Ovary (tissue), 10 donors: ENCODE results near the gene OR5W2. TPM values are rescaled to one million over a fixed set of nuclear protein-coding genes. Genes with fewer than 3 reads are reported as not detected.

Experiments
- DNase-seq, 5 donors: peaks; one replicate each; pipeline ENCODE4 v3.0.0-alpha.2; 2019 to 2020
- H3K27ac ChIP-seq, 2 donors: fragments of 200-600 bp; one replicate each; pipeline versions ENCODE4 v1.5.1 to v1.8.0; 2019 to 2022
- H3K27me3 ChIP-seq: fragments of 200-600 bp; one replicate; pipeline ENCODE4 v1.8.0; 2022
- H3K36me3 ChIP-seq: fragments of 200-600 bp; sonication (generic); one replicate; pipeline ENCODE4 v1.5.1; 2019
- H3K4me1 ChIP-seq: one replicate; pipeline ENCODE4 v1.8.1; 2013; ENCODE audit warnings: mild to moderate bottlenecking, moderate library complexity; ENCODE audit not compliant: insufficient read depth
- H3K4me3 ChIP-seq: fragments of 200-600 bp; sonication (generic); one replicate; pipeline ENCODE4 v1.5.1; 2017
- H3K9me3 ChIP-seq, 2 donors: fragments of 200-600 bp in 1 of 2; sonication (generic) in 1 of 2; one replicate each; pipeline versions ENCODE4 v1.5.1 to v1.8.1; 2013 to 2019; ENCODE audit warnings: mild to moderate bottlenecking in 1 of 2, moderate library complexity in 1 of 2
- EP300 ChIP-seq: sonication (generic); formaldehyde crosslinking; IDR thresholded peaks from one replicate; pipeline ENCODE4 v1.6.1; 2017; ENCODE audit warnings: antibody characterized with exemption
- POLR2A ChIP-seq: fragments of 450-650 bp; IDR thresholded peaks from one replicate; pipeline ENCODE4 v1.6.1; 2017; ENCODE audit warnings: antibody characterized with exemption, mild to moderate bottlenecking, moderate library complexity
- WGBS, 3 donors: extraction: QIAGEN DNeasy Blood & Tissue Kit in 1 of 3; methylation state at CpG; one replicate each; pipeline versions ENCODE4 v1.1.5 to v1.1.7; 2013 to 2017; 5-methylcytosine and 5-hydroxymethylcytosine counted together
- intact Hi-C, 4 donors: fragments of 100-400 bp; cut with DNase I; formaldehyde crosslinking; loops; one replicate each; pipeline versions ENCODE4 v1.11.0 to v1.15.1; 2022 to 2023
- long read RNA-seq, 3 donors: library from polyadenylated mRNA in 2 of 3; unstranded in 2 of 3; transcript quantifications; one replicate each; pipeline ENCODE4 v2.0.0 and lab custom pipeline, GENCODE V29; 2021 to 2026
- polyA plus RNA-seq, 2 donors: library from polyadenylated mRNA; stranded (reverse); fragments of 200-250 nt in 1 of 2; fragments of 350-450 nt in 1 of 2; fragmentation: Illumina TruSeq in 1 of 2; extraction: RNeasy Lipid Tissue Mini Kit (QIAGEN cat#74804) in 1 of 2; gene quantifications; one replicate each; pipeline ENCODE4 v1.2.3, GENCODE V29; 2013 to 2014
- total RNA-seq, 7 donors: library from RNA; depleted of rRNA in 2 of 7; stranded (reverse); fragments of >200 nt in 2 of 7; fragmentation: NEBNext Ultra II Directional in 3 of 7; extraction: Animal tissue kit (Norgen Biotek cat#: 25700) in 3 of 7; gene quantifications; one replicate each; pipeline versions ENCODE4 v1.1.0 to v1.2.4, GENCODE V29; 2016 to 2023
- TF ChIP-seq, protein P1 (sequence below), 3 donors: fragments of 450-650 bp in 2 of 3; fragments of 200-600 bp in 1 of 3; IDR thresholded peaks; one replicate each; pipeline versions ENCODE4 v1.5.1 to v1.8.0; 2016 to 2022; ENCODE audit warnings: antibody characterized with exemption in 3 of 3, mild to moderate bottlenecking in 1 of 3
- donor health status: DM: no; HTN: no; CAD: no; lungs with moderate emphysema.
- donor health status: DM: no; HTN: no; CAD: no.
- donor health status: Bipolar disorder and iron deficiency.
- donor health status: DM: yes; HTN: yes; CAD: no.
- donor health status: DM: no; HTN: no; CAD: no.
- donor health status: DM: yes; HTN: yes; CAD: no.

OR5W2 gene
- total RNA-seq (not detected), polyA plus RNA-seq (not detected)
- long read RNA-seq, donor 1, result 0 reads
- long read RNA-seq, donor 2, result 0 reads
- long read RNA-seq, donor 3, result 0 reads

DNA sequence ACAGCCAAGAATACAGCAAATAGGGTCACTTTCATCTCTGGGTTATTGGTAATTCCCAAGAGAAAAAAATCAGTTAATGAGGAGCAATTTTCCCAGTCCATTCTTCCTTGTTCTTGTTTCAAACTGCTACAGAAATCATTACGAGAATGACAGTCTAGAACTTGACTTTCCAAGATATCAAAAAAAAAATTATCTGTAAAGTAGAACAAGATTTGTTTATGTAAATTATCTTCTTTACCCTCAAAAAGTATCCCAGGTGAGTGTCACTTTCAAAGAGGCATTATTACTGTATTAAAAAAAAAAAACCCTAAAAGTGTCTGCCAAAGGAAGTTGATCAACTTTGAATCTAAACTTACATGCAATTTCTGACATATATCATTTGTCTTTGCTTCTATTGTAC, at the start of gene OR5W2:
OR5W2 (minus strand) TSS at position 101 of the 400 bp plus-strand sequence; CDS start at position 101, 0 bp downstream.
- no peaks in the 10 kb centered on the region for H3K9me3 ChIP-seq
- intact Hi-C loops, result no loop called here
- H3K27ac ChIP-seq, result no peak within 1 kb of the TSS
- no peaks in the 10 kb centered on the region for H3K27me3 ChIP-seq
- no peak for TF ChIP-seq POLR2A
- no peak for TF ChIP-seq EP300
- TF ChIP-seq, protein P1, sequence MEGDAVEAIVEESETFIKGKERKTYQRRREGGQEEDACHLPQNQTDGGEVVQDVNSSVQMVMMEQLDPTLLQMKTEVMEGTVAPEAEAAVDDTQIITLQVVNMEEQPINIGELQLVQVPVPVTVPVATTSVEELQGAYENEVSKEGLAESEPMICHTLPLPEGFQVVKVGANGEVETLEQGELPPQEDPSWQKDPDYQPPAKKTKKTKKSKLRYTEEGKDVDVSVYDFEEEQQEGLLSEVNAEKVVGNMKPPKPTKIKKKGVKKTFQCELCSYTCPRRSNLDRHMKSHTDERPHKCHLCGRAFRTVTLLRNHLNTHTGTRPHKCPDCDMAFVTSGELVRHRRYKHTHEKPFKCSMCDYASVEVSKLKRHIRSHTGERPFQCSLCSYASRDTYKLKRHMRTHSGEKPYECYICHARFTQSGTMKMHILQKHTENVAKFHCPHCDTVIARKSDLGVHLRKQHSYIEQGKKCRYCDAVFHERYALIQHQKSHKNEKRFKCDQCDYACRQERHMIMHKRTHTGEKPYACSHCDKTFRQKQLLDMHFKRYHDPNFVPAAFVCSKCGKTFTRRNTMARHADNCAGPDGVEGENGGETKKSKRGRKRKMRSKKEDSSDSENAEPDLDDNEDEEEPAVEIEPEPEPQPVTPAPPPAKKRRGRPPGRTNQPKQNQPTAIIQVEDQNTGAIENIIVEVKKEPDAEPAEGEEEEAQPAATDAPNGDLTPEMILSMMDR (IDR thresholded peaks at IDR 0.05), result no peak
- no peak for DNase-seq
- no peak within 1 kb of the TSS for H3K4me3 ChIP-seq
- H3K36me3 ChIP-seq, result no peaks in the 10 kb centered on the region
- WGBS, 3 donors, result 28 to 72% (median 52%) methylated on average over 1 of the region's 1 CpG
- H3K4me1 ChIP-seq, result no peaks in the 10 kb centered on the region

DNA sequence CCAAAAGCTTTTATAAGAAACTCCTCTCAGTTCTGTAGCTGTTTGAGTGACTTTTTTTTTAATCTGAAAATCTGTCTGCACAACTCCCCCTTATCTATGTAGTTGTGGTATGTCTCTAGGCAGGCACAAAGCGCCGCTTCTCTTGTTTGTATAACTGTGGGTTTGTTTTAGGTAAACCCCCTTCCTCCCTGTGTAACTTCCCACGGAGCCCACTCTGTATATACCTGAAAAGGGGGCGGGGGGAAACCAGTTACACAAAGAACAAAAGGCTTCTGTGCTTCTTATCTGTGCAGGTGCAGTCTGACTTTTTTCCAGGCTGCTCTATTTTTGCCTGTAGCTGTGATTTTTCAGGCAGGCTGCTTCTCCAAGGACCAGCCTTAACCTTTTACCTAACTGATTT, 42.1 kb upstream of the OR5W2 start:
- DNase-seq, result no peak
- Histone ChIP-seq H3K27me3 (no peaks in the 10 kb centered on the region), H3K4me3 (no peak overlapping the region), H3K36me3 (no peaks in the 10 kb centered on the region), H3K4me1 (no peaks in the 10 kb centered on the region), H3K9me3 (no peaks in the 10 kb centered on the region), H3K27ac (no peak overlapping the region)
- intact Hi-C loops, result no loop called here
- 51 to 68% (median 55%) methylated on average over 4 of the region's 4 CpGs for WGBS, 3 donors
- TF ChIP-seq, protein P1 (IDR thresholded peaks at IDR 0.05), result no peak
- TF ChIP-seq POLR2A, result no peak
- no peak for TF ChIP-seq EP300

DNA sequence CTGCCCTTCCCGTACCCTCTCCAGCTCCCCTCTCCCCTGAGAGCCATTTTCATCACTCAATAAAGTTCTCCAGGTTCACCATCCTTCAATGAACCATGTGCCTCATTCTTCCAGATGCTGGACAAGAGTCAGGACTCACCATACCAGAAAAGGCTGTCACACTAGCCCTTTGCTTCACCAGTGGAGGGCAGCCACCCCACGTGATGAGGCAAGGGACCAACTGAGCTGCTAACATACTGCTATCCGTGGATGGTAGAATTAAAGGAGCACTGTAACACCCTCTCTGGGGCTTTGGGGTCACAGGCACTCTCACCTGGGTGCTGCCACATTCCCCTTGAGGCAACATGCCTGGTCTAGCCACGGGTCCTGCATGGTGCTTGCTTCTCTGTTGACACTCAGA, 34.9 kb upstream of the OR5W2 start:
- DNase-seq, result no peak
- Histone ChIP-seq H3K27me3 (no peaks in the 10 kb centered on the region), H3K4me3 (no peak overlapping the region), H3K9me3 (no peaks in the 10 kb centered on the region), H3K4me1 (no peaks in the 10 kb centered on the region), H3K27ac (no peak overlapping the region), H3K36me3 (no peaks in the 10 kb centered on the region)
- 60 to 71% (median 63%) methylated on average over 4 of the region's 4 CpGs for WGBS, 3 donors
- intact Hi-C loops, result no loop called here
- TF ChIP-seq, protein P1 (IDR thresholded peaks at IDR 0.05), result no peak
- no peak for TF ChIP-seq EP300
- TF ChIP-seq POLR2A, result no peak

DNA sequence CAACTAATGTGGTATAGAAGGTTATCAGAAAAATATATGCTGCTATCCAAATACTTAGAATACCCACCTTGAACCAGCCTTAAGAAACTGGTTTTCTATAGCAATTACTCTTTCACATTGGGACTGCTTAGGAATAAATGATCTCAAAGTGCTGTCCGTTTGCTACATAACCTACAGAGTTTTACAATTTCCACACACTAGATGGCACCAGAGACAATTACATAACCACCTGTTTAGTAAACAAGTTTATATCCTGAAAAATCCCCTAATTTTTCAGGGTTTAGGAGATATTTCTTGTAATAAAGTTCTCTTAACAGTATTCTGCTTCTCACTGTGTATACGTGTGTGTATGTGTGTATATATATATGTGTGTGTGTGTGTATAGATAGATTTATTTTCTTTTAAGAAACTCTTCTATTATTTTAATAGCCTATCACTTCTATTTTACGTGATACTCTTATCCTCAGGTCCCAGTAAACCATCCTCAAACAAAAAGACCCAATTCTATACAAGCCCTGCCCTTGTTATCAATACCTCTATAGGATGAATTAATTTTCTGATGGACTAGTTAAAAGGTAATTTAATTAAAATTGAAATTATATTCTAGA, 28.5 kb upstream of the OR5W2 start:
- Histone ChIP-seq H3K27ac (no peak overlapping the region), H3K4me3 (no peak overlapping the region), H3K4me1 (no peaks in the 10 kb centered on the region), H3K36me3 (no peaks in the 10 kb centered on the region), H3K9me3 (no peaks in the 10 kb centered on the region), H3K27me3 (no peaks in the 10 kb centered on the region)
- intact Hi-C loops, result no loop called here
- 1 to 15% (median 2%) methylated on average over 3 of the region's 3 CpGs for WGBS, 3 donors
- no peak for TF ChIP-seq EP300
- no peak for TF ChIP-seq POLR2A
- TF ChIP-seq, protein P1 (IDR thresholded peaks at IDR 0.05), result no peak
- DNase-seq, result no peak
